GM19043 (cell line): ENCODE data around the gene ATL1.
"Not testable (repeated sequence)": the region's sequence is repeated elsewhere in the genome, so short reads cannot be mapped to it uniquely, and the experiment has no call there.

Experiments used
- ATAC-seq: cut with Tn5 transposase; IDR thresholded peaks from one replicate; pipeline ENCODE4 v1.9.1; 2021; ENCODE audit warnings: low read depth; ENCODE audit not compliant: unreplicated experiment

Gene ATL1

DNA sequence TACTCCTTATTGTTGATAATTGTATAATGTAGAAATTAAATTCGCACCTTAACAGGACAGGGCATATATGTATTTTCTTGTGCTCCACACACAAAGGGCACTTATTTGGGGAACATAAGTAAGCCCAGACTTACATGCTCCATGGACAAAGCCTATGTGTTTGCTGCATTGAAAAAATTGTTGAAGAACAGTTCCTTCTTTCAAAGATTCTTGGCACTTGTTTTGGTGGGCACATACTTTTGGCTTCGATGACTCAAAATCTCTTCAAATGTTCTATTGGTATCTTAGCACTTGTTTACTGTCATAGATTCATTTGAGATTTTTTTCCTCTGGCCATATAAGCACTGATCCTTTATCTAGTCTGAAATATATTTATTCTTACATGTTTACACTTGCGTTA lies 26.1 kb upstream of the ATL1 start:
- ATAC-seq, result no peak

DNA sequence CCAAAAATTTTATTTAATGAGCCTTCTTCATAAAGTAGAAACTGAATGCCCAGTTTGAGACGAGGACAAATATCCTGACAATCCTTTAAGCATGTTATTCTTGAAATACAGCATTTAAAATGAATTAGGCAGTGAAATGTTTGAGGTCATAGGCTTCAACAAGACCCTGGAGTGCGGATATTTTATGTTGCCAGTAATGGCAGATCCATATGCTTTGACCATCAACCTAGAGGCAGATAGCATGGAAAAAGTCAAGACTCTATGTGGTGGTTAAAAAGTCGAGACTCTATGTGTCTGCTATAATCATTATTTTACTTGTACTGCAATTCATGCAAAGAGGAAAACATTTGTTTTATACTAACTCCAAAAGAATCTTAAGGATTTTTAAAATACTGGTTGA lies 25.5 kb upstream of the ATL1 start:
- no peak for ATAC-seq

DNA sequence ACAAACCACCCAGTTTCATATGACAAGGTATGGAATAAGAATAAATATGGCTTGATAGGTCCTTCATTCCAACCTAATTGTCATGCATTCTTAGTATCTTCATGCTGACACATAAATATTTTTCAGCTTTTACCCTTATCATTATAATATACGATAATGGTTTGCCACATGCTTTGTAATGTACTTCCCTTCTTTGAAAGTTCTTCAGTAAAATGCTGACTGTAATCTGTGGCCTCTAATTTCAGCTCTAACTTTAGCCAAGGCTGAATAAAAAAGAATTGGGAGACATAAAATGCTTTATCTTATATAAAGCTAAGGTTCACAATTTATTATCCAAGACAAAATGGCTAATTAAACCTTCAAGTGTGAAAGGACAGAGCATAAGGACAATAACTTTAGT lies 24.9 kb upstream of the ATL1 start:
- ATAC-seq, result no peak

DNA sequence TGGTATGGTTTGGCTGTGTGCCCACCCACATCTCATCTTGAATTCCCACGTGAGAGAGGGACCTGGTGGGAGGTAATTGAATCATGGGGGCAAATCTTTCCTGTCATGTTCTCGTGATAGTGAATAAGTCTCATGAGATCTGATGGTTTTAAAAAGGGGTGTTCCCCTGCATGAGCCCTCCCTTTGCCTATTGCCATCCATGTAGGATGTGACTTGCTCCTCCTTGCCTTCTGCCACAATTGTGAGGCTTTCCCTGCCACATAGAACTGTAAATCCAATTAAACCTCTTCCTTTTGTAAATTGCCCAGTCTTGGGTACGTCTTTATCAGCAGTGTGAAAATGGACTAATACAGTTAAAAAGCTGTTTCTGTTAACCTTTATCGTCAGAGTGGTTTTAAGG lies 21.9 kb upstream of the ATL1 start:
- ATAC-seq, result not testable (repeated sequence)

DNA sequence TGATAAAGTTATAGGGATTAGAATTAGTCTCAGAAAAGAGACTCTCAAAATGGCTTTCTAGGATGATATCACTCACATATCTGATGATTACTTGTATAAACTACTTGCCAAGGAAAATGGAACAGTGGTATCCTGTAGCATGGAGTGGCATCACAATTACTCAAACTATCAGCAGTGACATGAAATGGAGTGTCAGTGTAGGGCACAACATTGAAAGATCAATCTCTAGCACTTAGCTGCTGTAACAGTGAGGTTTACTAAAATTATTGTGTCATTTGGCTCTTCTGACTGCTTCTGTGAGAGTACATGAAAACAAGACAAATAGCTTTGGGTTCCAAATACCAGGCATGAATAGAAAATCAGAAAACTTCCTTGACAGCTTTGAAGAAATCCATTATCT lies 20.9 kb upstream of the ATL1 start:
- no peak for ATAC-seq

DNA sequence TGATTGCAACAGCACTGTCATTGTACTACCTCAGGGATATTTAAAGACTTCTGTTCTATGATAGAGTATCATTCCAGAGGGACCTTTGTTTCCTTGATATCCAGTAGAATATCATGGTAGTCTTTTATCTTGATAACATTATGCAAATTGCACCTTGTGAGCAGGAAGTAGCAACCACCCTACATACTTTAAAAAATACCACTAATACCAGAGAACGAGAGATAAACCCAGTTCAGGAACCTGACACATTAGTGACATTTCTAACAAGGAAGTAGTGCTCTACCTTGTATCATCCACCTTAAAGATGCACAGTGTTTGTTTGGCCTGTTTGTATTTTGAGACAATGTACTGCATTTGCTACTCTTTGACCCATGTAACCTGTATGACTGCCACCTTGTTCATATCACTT lies 18.8 kb upstream of the ATL1 start:
- ATAC-seq, result no peak

DNA sequence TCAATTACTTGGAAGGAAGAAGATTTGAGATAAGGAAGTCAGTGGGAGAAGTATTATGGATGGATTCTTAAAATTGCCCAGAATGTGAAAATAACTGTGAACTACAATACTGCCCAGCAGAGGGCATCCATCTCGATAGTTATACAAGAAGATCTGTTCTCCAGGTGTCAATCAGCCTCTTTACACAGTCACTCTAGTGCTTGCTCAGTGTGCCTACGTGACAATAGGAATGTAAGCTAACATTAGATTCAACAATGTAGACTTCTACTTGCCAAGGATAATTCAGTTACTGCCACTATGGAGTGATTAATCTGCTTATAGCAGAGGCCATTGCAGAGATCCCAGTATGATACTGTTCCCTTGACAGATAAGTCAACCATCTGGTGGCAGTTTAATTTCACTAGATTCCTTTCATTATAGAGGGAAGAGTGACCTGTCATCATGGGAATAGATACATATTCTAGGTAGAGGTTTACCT lies 17.0 kb upstream of the ATL1 start:
- ATAC-seq, result peak; percentile 72

DNA sequence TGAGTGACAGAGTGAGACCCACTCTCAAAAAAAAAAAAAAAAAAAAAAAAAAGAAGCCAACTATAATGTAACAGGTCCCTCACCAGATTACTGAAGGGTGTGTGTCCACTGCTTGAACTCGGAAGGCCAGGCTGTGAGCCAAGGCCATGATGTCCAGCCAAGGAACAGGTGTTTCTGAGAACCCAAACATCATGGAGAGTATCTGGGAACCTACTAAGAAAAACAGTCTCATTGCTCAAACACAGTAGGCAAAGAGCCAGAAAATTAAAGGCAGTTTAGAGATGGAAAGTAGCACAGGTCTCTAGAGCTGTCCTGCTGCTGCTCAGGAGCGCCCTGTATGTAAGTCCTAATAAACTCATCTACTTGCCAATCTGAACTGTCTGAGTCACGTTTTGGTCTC lies 15.0 kb upstream of the ATL1 start:
- no peak for ATAC-seq

DNA sequence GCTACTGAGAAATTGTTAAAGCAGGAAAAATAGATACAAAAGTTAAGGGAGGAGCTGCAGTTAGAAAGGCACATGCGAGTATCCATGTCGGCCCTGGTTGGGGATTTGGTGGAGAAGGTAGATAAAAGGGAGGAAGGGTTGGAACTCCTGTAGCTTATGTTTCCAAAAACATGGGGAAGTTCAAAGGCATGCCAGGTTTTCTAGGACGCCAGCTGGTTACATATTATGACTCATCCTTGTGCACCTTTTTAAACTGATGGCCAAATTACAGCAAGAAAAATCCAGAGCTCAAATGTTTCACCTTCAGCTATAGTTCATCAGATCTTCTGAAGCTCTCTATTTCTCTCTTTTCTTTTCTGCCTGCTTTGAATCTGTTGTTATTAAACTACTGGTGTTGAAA lies 14.3 kb upstream of the ATL1 start:
- ATAC-seq, result no peak

DNA sequence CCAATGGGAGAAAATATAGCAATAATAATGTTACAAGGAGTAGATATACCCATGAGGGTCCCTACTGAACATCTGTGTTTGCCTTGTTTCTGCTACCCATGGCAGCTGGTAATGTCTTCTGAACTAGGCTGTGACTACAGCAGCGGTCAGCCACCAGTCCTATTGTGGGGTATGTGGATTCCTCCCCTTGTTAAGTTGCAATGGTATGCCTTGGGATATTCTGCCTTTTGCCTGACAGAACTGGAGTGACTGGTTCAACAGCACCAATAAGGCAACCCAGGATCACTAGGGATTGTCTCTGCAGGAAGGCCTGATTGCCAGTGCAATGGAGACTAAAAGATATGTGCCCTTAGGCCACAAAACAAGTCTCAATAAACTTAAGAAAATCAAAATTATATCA lies 9.7 kb upstream of the ATL1 start:
- no peak for ATAC-seq

DNA sequence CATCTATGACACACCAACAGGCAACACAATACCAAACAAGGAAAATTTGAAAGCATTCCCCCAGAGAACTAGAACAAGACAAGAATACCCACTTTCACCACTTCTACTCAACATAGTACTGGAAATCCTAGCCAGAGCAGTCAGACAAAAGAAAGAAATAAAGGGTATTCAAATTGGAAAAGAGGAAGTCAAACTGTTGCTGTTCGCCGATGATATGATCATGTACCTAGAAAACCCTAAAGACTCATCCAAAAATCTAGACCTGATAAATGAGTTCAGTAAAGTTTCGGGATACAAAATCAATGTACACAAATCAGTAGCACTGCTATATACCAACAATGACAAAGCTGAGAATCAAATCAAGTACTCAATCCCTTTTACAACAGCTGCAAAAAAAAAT lies 8.1 kb upstream of the ATL1 start:
- no peak for ATAC-seq

DNA sequence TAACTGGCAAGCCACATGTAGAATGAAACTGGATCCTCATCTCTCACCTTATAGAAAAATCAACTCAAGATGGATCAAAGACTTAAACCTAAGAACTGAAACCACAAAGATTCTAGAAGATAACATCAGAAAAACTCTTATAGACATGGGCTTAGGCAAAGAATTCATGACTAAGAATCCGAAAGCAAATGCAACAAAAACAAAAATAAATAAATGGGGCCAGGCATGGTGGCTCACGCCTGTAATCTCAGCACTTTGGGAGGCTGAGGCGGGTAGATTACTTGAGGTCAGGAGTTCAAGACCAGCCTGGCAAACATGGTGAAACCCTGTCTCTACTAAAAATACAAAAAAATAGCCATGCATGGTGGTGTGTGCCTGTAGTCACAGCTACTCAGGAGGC lies 7.1 kb upstream of the ATL1 start:
- not testable (repeated sequence) for ATAC-seq

DNA sequence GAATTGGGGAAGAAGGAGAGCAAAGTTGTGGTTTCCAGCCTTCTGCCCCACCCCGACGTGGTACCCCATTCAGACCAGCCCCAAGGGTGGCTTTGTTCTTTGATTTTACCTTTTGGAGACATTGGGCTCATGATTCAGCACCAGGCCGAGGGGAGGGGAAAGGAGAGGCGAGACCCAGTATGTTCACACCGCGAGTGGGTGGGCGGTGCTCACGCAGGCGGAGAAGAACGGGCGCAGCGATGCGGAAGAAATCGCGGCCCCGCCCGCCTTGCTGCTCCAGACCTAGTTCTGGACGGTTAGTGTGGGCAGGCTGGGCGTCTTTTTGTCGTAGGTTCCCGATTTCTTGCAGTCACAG lies 963 bp downstream of the ATL1 start:
- ATAC-seq, result no peak

DNA sequence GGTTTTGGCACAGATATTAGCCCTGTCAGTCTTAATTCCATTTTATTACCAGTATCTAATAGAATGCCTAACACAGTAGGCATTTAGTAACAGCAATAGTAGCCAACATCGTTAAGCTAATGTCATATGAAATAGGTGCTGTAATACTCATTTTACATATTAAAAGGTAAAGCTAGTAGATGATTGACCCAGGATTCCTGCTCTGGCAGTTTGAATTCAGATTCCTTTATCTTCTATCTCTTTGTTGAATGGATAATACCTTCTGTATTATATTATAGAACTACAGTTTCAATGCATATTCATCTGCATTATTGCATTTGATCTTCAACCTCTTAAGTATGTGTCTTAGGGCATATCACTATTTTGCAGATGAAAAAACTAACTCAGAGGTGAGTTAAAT lies 2.9 kb downstream of the ATL1 start:
- ATAC-seq, result no peak

DNA sequence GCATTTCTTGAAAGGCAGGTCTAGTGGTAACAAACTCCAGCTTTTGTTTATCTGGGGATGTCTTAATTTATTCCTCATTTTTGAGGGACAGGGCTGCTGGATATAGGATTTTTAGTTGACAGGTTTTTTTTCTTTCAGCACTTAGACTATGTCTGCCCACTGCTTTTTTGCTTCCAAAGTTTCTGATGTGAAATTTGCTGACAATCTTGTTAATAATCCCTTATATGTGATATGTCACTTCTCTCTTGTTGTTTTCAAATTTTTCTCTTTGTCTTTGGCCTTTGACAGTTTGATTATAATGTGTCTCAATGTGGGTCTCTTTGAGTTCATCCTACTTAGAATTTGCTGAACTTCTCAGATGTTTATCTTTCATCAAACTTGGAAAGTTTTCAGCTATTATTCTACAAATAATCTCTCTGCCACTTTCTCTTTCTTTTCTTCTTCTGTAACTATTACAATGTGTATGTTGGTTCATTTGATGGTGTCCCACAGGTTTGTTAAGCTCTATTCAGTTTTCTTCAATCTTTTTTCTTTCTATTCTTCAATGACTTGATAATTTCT lies 9.8 kb downstream of the ATL1 start:
- no peak for ATAC-seq

DNA sequence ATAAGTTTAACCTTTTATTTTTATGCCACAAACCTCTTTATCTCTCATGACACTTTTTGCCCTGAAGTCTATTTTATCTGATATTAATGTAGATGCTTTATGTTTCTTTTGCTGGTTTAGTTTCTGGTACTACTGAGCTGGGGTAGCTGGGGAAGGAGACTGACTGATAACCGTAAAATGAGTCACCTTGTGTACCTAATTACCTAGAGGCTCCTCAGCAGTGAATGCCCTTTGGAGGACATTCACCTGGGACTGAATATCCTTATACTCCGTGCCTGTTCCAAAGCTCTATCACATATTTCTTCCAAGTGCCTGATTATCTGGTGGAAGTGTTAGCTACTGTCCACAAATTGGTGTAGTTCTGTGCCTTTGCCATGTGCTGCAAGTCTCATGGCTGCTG lies 13.9 kb downstream of the ATL1 start:
- ATAC-seq, result no peak

DNA sequence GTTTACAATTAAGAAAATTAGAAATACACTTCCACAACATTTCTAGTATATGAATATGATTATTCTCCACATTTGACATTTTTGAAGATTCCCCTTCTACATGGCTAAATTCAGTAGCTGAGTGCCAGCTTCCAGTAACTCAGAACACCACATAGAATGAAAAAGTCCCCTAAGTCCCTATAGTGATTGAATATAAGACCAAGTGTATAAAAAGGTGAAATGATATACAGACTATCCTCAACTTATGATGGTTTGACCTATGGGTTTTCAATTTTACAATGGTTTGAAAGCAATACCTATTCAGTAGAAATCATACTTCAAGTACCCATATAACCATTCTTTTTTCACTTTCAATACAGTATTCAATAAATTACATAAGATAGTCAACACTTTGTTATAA lies 15.8 kb downstream of the ATL1 start:
- ATAC-seq, result no peak

DNA sequence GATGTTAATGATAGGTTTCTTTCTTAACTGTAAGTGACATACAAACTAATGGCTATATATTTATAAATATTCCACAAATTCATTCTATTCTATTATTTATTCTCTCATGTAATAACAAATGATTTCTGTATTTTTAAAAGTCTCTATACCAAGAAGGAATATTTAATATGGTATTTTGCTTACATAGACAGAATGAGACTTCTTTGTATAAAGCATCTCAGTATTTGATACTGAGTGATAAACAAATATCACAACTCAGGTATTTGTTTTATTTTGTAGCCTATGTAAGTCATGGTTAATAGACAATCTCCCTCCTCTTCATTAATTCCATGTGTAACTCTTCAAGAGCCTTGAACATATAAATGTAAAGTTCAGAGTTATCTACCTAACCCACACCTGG lies 18.0 kb downstream of the ATL1 start:
- no peak for ATAC-seq

DNA sequence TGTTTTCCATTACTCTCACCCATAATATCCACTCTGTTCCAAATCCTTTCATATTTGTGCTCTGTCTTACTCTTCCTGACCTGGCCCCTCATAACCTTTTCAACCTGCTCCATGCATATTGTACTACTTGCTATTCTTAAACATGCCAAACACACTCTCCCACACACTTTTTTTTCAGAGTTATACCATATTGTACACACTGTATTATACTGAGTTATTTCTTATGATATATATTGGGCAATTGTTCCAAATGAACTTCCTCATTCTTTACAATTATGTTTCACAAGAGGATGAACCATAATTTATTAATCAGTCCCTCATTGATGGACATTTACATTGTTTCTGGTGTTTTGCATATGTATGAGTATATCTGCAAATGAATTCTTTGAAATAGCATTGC lies 18.5 kb downstream of the ATL1 start:
- ATAC-seq, result no peak

DNA sequence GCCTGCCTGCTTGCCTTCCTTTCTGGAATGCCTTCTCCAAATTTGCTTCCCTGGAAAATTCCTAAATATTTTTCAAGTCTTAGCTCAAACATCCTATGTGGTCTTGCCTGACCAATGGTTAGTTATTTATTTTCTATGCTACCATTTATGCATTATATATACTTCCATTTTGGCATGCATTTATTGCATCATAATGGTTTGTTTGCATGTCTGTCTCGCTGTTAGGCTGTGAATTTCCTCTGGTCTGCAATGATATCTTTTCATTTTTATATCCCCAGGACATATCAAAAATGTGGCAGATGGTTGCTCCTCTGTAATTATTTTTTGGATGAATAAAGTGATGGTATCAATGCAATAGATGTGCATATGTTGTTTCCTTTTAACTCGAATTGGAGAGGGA lies 30.5 kb downstream of the ATL1 start:
- ATAC-seq, result no peak

DNA sequence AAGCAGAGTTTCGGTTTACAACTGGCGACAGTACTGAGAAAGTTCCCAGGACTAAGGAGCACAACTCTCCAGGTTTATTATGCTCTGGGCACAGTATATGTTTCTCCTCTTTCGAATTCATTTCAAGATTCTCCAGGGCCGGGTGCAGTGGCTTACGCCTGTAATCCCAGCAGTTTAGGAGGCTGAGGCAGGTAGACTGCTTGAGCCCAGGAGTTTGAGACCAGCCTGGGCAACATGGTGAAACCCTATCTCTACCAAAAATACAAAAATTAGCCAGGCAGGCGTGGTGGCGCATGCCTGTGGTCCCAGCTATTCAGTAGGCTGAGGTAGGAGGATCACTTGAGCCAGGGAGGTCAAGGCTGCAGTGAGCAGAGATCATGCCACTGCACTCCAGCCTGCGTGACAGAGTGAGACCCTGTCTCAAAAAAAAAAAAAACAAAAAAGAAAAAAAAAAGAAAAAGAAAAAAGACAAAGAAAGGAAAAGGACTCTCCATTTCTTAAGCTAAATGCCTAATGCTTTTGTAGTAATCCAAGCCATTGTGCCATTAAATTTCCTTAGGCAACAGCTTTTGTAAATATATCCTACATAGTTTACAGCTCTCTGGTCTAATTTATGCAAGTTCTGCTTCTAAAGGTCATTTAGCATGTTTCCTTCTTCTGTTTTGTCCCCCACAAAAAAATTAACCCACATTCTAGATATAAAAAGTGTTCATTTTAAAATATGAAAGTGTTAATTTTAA lies 34.8 kb downstream of the ATL1 start:
- no peak for ATAC-seq

DNA sequence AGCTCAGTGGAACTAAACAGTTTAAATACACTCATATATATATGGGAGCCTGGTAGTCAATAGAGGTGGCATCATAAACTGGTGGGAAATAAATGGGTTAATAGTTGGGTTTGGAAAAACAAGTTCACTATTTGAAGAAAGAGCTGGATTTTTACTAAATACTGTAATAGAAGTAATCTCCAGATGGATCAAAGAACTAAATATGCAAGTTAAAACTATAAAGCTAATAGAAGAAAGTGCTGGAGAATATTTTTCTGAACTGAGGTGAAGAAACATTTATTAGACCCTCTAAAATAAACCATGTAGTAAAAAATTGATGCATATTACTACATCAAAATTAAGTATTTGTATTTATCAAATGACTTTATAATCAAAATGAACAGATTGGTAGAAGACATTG lies 38.8 kb downstream of the ATL1 start:
- no peak for ATAC-seq
